IPS-18c (cell line): ENCODE results near the gene TBC1D10B.
"Not testable (repeated sequence)": the region's sequence is repeated elsewhere in the genome, so short reads cannot be mapped to it uniquely, and the experiment has no call there.

ENCODE experiments used
- H3K4me3 ChIP-seq: 2 replicates; pipeline ENCODE4 v1.7.0; 2013; ENCODE audit warnings: low read depth, mild to moderate bottlenecking, low read length, moderate library complexity; ENCODE audit not compliant: insufficient read depth
- H3K9me3 ChIP-seq: one replicate; pipeline ENCODE4 v1.6.1; 2013; ENCODE audit warnings: mild to moderate bottlenecking, low read length, moderate library complexity; ENCODE audit not compliant: control insufficient read depth, insufficient read depth

TBC1D10B gene

GRCh38 chr16:30310937-30311336 is 59.4 kb downstream of the TBC1D10B start:
- H3K9me3 ChIP-seq, H3K4me3 ChIP-seq: not testable (repeated sequence)

- H3K9me3 ChIP-seq, H3K4me3 ChIP-seq: not testable (repeated sequence)
Observed at GRCh38 chr16:30309255-30309654, 61.0 kb downstream of the TBC1D10B start.
